ENCODE measurements around the gene A1BG. TPM values are rescaled to one million over a fixed set of nuclear protein-coding genes. Genes with fewer than 3 reads are reported as not detected.
"Not testable (repeated sequence)": the region's sequence is repeated elsewhere in the genome, so short reads cannot be mapped to it uniquely, and the experiment has no call there.

Gene A1BG
- polyA plus RNA-seq, 3 donors from 2014 or later, result 14.4 to 33.4 (median 32.4) TPM

DNA sequence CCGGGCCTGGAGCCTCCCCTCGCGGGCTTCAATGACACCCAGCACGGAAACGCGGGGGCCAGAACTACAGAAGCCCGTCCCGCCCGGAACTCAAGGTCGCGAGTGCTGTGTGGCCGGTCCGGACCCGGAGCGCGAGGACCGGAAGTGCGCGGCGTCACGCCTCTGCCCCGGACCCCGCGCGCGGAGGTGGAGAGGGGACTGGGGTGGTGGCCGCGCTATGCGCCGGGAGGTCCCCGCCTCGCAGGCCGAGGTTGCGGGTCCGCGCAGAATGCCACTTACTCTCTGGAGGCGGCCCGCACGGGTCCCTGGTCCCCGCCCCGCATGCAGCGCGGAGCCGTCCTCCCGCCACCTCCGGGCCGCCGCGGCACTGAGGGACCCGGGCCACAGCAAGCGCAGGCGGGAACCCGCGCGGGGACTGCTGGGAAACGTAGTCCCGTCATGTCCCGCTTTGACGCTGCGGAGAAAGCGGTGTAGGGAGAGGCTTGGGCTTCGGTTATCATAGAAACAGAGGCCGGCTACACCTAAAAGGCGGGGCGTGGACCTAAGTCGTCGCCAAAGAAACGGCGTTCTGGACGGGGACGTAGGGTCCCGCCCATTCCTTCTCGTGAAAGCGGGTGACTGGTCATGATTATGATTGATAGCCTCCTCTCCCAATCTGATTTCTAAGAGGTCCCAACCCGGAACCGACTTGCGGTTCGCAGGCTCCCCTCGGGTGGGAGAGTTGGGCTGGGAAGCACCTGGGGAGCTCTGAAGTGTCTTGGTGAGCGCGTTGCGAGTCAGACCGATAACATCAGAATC, 27.6 kb upstream of the A1BG start, which contains the start of gene ZNF837:
Gene ZNF837, minus strand, starts transcription at position 369 of the 798 bp plus-strand sequence. CDS start 11,698 bp downstream, outside the sequence.
- Mint-ChIP-seq H3K36me3 (no peaks in the 10 kb centered on the region), H3K27ac (peak within 1 kb of the TSS; percentile 95 to 97 (median 96)), H3K4me1 (peaks cover 28 to 30% of the 10 kb centered on the region in 2 donors), H3K4me3 (peak within 1 kb of the TSS; percentile 87 to 96 (median 89)), H3K27me3 (ENCODE audit: low read depth in 3 of 3) (peaks cover 4 to 9% (median 7%) of the 10 kb centered on the region in 3 donors), H3K9me3 (no peaks in the 10 kb centered on the region)
- peak; percentile 98 to 99 (median 99) for DNase-seq

DNA sequence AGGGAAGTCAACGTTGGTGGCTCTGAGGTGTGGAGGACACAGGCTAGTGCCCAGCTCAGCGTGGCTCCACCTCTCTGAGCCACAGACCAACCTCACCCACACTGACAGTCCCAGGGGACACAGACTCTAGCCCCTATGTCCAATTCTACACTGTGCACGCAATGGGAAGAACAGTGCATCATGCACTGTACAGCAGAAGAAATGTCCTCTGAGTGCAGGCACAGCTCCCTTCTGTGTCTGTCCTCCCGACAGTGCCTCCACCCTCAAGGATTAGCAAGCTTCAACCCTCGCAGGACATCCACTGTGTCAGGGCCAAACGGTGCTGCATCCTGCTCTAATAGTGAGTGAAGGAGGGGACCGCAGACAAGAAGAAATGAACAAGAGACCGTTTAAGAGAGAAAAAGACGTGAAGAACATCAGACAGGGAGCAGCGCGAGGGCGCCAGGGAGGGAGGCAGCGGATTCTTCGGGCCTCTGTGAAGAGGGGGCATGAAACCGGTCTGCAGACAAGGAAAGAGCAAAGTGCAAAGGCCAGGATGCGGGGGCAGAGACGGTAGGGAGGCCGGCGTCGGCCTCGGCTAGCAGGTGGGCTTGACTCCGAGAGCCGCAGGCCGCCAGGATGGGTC, 26.9 kb upstream of the A1BG start:
- Mint-ChIP-seq H3K27ac (peak overlapping the region; percentile 92 to 97 (median 96)), H3K4me3 (peak overlapping the region; percentile 87 to 96 (median 89)), H3K9me3 (no peaks in the 10 kb centered on the region), H3K36me3 (no peaks in the 10 kb centered on the region), H3K4me1 (peaks cover 26 to 28% of the 10 kb centered on the region in 2 donors), H3K27me3 (ENCODE audit: low read depth in 3 of 3) (peaks cover 4 to 8% (median 7%) of the 10 kb centered on the region in 3 donors)
- DNase-seq, result no peak

- Mint-ChIP-seq H3K4me1 (peaks cover 26 to 28% of the 10 kb centered on the region in 2 donors), H3K9me3 (no peaks in the 10 kb centered on the region), H3K27ac (peak overlapping the region; percentile 92 to 97 (median 96)), H3K36me3 (no peaks in the 10 kb centered on the region), H3K4me3 (peak overlapping the region in 4 of 5 donors; percentile 87 to 96 (median 88)), H3K27me3 (ENCODE audit: low read depth in 3 of 3) (peaks cover 2 to 8% (median 7%) of the 10 kb centered on the region in 3 donors)
- no peak for DNase-seq
Observed at GRCh38 chr19:58379246-58379645, 26.0 kb upstream of the A1BG start.

- not testable (repeated sequence) for H3K27me3 Mint-ChIP-seq (ENCODE audit: low read depth in 3 of 3); DNase-seq; H3K9me3 Mint-ChIP-seq; H3K36me3 Mint-ChIP-seq; H3K4me3 Mint-ChIP-seq; H3K27ac Mint-ChIP-seq
- peaks cover 18 to 23% of the 10 kb centered on the region in 2 donors for H3K4me1 Mint-ChIP-seq
Observed at GRCh38 chr19:58376724-58377123, 23.4 kb upstream of the A1BG start.

DNA sequence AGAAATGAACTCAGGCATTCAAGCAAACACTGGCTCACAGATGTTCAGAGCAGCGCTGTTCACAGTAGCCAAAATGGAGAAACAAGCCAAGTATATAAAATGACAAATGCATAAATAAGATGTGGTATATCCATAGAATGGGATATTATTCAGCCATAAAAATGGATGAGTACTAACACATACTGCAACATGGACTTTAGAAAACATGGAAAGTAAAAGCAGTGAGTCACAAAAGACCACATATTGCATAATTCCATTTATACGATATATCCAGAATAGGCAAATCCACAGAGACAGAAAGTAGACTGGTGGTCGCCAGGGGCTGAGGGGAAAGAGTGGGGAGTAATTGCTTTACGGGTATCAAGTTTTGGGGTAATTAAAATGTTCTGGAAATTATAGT, 20.9 kb upstream of the A1BG start:
- no peaks in the 10 kb centered on the region for H3K36me3 Mint-ChIP-seq
- no peak for DNase-seq
- H3K4me1 Mint-ChIP-seq, result peaks cover 3 to 6% of the 10 kb centered on the region in 2 donors

GRCh38 chr19:58372311-58373133, 19.2 kb upstream of the A1BG start:
- DNase-seq, result no peak
- H3K4me1 Mint-ChIP-seq, result no peaks in the 10 kb centered on the region
- H3K27me3 Mint-ChIP-seq (ENCODE audit: low read depth in 3 of 3), result peaks cover 0 to 3% (median 2%) of the 10 kb centered on the region in 3 donors
- no peak overlapping the region for H3K4me3 Mint-ChIP-seq
- no peaks in the 10 kb centered on the region for H3K9me3 Mint-ChIP-seq
- no peak overlapping the region for H3K27ac Mint-ChIP-seq
- no peaks in the 10 kb centered on the region for H3K36me3 Mint-ChIP-seq

More for the DNA sequence above, 20.9 kb upstream of the A1BG start:
- peaks cover 0 to 3% (median 2%) of the 10 kb centered on the region in 3 donors for H3K27me3 Mint-ChIP-seq (ENCODE audit: low read depth in 3 of 3)
- no peaks in the 10 kb centered on the region for H3K9me3 Mint-ChIP-seq
- H3K27ac Mint-ChIP-seq, result no peak overlapping the region
- no peak overlapping the region for H3K4me3 Mint-ChIP-seq

GRCh38 chr19:58368561-58369360, 15.5 kb upstream of the A1BG start:
- DNase-seq, result no peak
- Mint-ChIP-seq H3K9me3 (no peaks in the 10 kb centered on the region), H3K36me3 (no peaks in the 10 kb centered on the region), H3K4me3 (no peak overlapping the region), H3K27ac (no peak overlapping the region), H3K4me1 (peaks cover 0 to 2% of the 10 kb centered on the region in 2 donors), H3K27me3 (ENCODE audit: low read depth in 3 of 3) (peaks cover 0 to 3% (median 3%) of the 10 kb centered on the region in 3 donors)

- Mint-ChIP-seq H3K4me1 (peaks cover 0 to 4% of the 10 kb centered on the region in 2 donors), H3K4me3 (no peak overlapping the region), H3K27me3 (ENCODE audit: low read depth in 3 of 3) (peaks cover under 1 to 5% (median 1%) of the 10 kb centered on the region in 3 donors), H3K9me3 (no peaks in the 10 kb centered on the region), H3K27ac (no peak overlapping the region), H3K36me3 (no peaks in the 10 kb centered on the region)
- DNase-seq, result no peak
Observed at GRCh38 chr19:58367698-58368454, 14.6 kb upstream of the A1BG start.

DNA sequence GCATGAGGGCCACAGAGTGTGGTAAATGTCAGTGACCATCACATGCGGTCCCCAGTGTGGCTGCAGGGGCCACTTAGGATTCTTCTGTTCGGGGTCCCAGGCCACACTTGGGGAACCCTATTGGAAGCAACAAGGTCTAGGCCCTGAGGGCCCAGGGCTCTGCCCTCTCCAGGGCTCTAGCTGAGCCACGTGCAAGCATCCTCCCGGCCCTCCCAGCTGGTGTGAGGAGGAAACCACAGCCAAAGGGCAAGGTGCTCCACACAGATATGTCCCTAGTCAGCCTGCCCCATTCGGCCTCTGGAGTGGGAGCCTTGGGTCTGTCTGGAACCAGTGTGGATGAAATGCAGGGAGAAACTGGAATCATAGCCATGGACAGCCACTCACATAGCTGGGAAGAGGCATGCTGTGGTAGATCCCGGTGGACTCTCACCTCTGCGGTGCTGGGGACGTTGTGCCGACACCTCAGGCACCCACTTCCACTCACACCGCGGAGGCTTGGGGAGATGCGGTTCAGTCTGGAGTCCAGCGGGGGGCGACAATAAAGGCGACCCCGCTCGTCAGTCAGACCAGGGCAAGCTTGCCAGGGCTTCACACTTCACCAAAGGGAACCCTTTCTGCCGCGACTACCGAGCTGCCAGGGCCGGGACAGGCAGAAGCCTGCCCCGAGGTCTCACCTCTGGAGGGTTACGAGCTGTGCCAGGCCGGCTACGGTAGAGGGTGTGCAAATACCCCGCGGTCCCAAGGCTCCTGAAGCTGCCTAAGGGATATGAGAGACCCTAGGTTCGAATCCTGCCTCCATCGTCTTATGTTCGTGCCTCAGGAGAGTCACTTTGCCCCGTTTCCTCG, 13.5 kb upstream of the A1BG start:
- peak overlapping the region in 1 of 6 donors; percentile 28 for H3K27ac Mint-ChIP-seq
- no peaks in the 10 kb centered on the region for H3K36me3 Mint-ChIP-seq
- H3K4me3 Mint-ChIP-seq, result no peak overlapping the region
- no peaks in the 10 kb centered on the region for H3K9me3 Mint-ChIP-seq
- no peak for DNase-seq
- peaks cover 5 to 12% of the 10 kb centered on the region in 2 donors for H3K4me1 Mint-ChIP-seq
- H3K27me3 Mint-ChIP-seq (ENCODE audit: low read depth in 3 of 3), result peaks cover 9 to 15% (median 9%) of the 10 kb centered on the region in 3 donors

GRCh38 chr19:58364146-58364545, 10.9 kb upstream of the A1BG start:
- no peak for DNase-seq
- Mint-ChIP-seq H3K27me3 (ENCODE audit: low read depth in 3 of 3) (peaks cover 9 to 22% (median 11%) of the 10 kb centered on the region in 3 donors), H3K4me3 (peak overlapping the region in 3 of 5 donors; percentile 27 to 46 (median 32)), H3K4me1 (peaks cover 8 to 15% of the 10 kb centered on the region in 2 donors), H3K9me3 (no peaks in the 10 kb centered on the region), H3K27ac (peak overlapping the region in 2 of 6 donors; percentile 57), H3K36me3 (no peaks in the 10 kb centered on the region)

DNA sequence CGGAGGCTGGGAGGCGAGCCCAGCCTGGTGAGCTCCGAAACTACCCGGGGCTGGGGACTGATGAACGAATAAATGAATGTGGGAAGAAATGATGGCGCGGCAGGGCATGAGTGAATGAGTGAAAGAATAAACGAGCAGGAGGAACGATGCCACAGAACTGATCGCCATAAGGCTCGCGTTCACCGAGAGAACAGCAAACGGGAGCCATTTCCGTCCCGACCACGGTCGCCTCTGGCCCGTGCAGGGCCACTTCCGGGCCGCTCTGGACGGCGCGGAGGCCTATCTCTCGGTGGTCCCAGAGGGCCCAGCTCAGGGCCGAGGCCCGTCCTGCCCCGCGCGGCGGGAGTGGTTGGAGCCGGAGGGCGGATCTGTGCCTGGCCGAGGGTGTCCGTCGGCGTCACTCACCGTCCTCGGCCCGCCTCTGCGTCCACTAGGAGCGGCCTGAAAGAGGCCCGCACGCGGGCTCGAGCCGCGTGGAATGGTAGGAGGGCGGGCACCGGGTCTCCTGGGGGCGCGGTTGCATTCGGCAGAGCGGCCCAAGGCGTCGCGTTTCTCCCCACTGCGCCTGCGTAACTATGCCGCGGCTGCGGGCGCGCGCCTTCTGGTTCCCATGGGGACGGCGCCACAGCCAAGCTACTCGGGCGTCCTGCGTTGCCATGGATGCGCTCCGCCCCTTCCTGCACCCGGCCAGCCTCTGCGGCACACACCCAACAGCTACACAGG, 9.1 kb upstream of the A1BG start, which contains the start of gene ZNF497:
Gene ZNF497, minus strand, starts transcription at position 480 of the 723 bp plus-strand sequence. CDS start 5,116 bp downstream, outside the sequence.
- Mint-ChIP-seq H3K27me3 (ENCODE audit: low read depth in 3 of 3) (peaks cover 9 to 24% (median 11%) of the 10 kb centered on the region in 3 donors), H3K27ac (peak within 1 kb of the TSS; percentile 96 to 99 (median 98)), H3K36me3 (no peaks in the 10 kb centered on the region), H3K9me3 (no peaks in the 10 kb centered on the region), H3K4me3 (peak within 1 kb of the TSS; percentile 90 to 99 (median 96)), H3K4me1 (peaks cover 8 to 18% of the 10 kb centered on the region in 2 donors)
- peak; percentile 97 to 98 (median 97) for DNase-seq

All from immature natural killer cell (primary cell).